HG02678 (cell line): Measurements from ENCODE around the gene RCCD1.

Source experiments
- ATAC-seq: cut with Tn5 transposase; IDR thresholded peaks from one replicate; pipeline ENCODE4 v1.9.1; 2021; ENCODE audit warnings: mild to moderate bottlenecking, moderate library complexity; ENCODE audit not compliant: unreplicated experiment

Gene RCCD1

GRCh38 chr15:91007266-91007665 lies 52.6 kb downstream of the RCCD1 start:
- ATAC-seq = no peak
